ENCODE data around the gene ESR1. TPM values are rescaled to one million over a fixed set of nuclear protein-coding genes. Genes with fewer than 3 reads are reported as not detected.

Gene ESR1
- total RNA-seq, 1 experiment from 2014 or later = not detected

DNA sequence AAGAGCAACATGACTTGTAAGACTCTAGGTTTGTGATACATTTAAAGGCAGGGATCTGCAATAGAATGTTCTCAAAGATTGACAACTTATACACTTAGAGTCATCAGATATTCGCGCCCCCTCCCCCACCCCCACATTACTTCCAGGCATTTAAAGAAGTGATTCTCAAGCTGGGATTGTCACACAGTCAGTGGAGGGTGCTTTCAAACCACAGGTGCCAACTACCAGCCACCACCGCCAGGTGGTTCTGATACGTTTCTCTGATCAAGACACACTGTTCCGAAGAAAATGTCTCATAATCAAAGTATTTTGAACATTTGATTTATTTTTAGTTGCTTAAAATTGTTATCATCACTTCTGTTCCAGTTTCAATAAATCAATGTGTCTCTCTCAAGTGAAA, 357.5 kb downstream of the ESR1 start:
- Histone ChIP-seq H4K91ac (ENCODE audit: insufficient read length, low read depth, low read length) (no peak overlapping the region), H2BK5ac (ENCODE audit: insufficient read length, low read length) (no peak overlapping the region), H2BK120ac (ENCODE audit: low read depth, low read length, poor library complexity, severe bottlenecking) (no peak overlapping the region), H2BK15ac (ENCODE audit: low read depth, low read length) (no peak overlapping the region), H2BK20ac (ENCODE audit: low read depth, low read length, poor library complexity, severe bottlenecking) (no peak overlapping the region), H3K9me3 (ENCODE audit: control insufficient read depth, low read depth, low read length) (no peaks in the 10 kb centered on the region), H3K18ac (ENCODE audit: insufficient read length, low read depth, low read length) (no peak overlapping the region), H3K4me2 (ENCODE audit: insufficient read depth, insufficient read length, low read length) (no peak overlapping the region), H2AFZ (ENCODE audit: low read length) (no peak overlapping the region), H3K79me1 (ENCODE audit: insufficient read depth, low read depth, low read length, poor library complexity, severe bottlenecking) (no peaks in the 10 kb centered on the region), H3K23ac (ENCODE audit: insufficient read length, low read depth, low read length) (no peak overlapping the region), H3K4me1 (ENCODE audit: insufficient read depth, low read length) (no peaks in the 10 kb centered on the region), H3K56ac (ENCODE audit: insufficient read length, low read depth, low read length) (no peak overlapping the region), H3K14ac (ENCODE audit: insufficient read depth, low read length) (no peak overlapping the region), H3K27me3 (ENCODE audit: insufficient read depth, low read length) (no peaks in the 10 kb centered on the region), H4K5ac (ENCODE audit: insufficient read length, low read depth, low read length) (no peak overlapping the region), H2BK12ac (ENCODE audit: insufficient read length, low read depth, low read length) (no peak overlapping the region), H3T11ph (ENCODE audit: low read length) (no peak overlapping the region), H3K4ac (ENCODE audit: low read depth, low read length) (no peak overlapping the region), H3K79me2 (ENCODE audit: insufficient read depth, low read length) (no peaks in the 10 kb centered on the region), H4K20me1 (ENCODE audit: control insufficient read depth, insufficient read depth, insufficient read length) (no peaks in the 10 kb centered on the region), H4K8ac (replicated peaks; ENCODE audit: insufficient read length, low read depth, low read length) (no peak overlapping the region), H3K27ac (ENCODE audit: insufficient read length, low read depth, low read length) (no peak overlapping the region), H3K23me2 (ENCODE audit: insufficient read length, low read depth, low read length, poor library complexity, severe bottlenecking) (no peaks in the 10 kb centered on the region), H2AK5ac (ENCODE audit: insufficient read length, low read length) (no peak overlapping the region), H3K9ac (ENCODE audit: extremely low read depth, insufficient read length, low read length) (no peak overlapping the region)
- Mint-ChIP-seq H3K4me1 (peaks cover 3 to 6% of the 10 kb centered on the region in 2 experiments; a peak in 1 of 4 replicates), H3K27ac (no peak overlapping the region), H3K36me3 (ENCODE audit: insufficient read depth in 1 of 3, low read depth in 3 of 3) (no peaks in the 10 kb centered on the region), H3K4me3 (no peak overlapping the region), H3K9me3 (no peaks in the 10 kb centered on the region), H3K27me3 (ENCODE audit: low read depth) (no peaks in the 10 kb centered on the region)
- TF ChIP-seq, protein P1, sequence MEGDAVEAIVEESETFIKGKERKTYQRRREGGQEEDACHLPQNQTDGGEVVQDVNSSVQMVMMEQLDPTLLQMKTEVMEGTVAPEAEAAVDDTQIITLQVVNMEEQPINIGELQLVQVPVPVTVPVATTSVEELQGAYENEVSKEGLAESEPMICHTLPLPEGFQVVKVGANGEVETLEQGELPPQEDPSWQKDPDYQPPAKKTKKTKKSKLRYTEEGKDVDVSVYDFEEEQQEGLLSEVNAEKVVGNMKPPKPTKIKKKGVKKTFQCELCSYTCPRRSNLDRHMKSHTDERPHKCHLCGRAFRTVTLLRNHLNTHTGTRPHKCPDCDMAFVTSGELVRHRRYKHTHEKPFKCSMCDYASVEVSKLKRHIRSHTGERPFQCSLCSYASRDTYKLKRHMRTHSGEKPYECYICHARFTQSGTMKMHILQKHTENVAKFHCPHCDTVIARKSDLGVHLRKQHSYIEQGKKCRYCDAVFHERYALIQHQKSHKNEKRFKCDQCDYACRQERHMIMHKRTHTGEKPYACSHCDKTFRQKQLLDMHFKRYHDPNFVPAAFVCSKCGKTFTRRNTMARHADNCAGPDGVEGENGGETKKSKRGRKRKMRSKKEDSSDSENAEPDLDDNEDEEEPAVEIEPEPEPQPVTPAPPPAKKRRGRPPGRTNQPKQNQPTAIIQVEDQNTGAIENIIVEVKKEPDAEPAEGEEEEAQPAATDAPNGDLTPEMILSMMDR (conservative IDR thresholded peaks at IDR 0.05) = 0 out of 3 replicates have a peak, but pooled peaks have one; percentile 19
- no CpG with 5 or more reads among the region's 5 CpGs for WGBS (ENCODE audit: extremely low coverage, insufficient read length, low lambda C conversion rate)
- DNase-seq = no peak
